Fibroblast of peridontal ligament (primary cell): Measurements from ENCODE around the gene GNG7.
"Not testable (repeated sequence)": the region's sequence is repeated elsewhere in the genome, so short reads cannot be mapped to it uniquely, and the experiment has no call there.

Experiments used
- DNase-seq: peaks from one replicate; pipeline ENCODE4 v3.0.0-alpha.2; 2010; ENCODE audit errors: extremely low read depth

Gene GNG7

GRCh38 chr19:2675892-2676291, 26.6 kb downstream of the GNG7 start:
- DNase-seq, result no peak

DNA sequence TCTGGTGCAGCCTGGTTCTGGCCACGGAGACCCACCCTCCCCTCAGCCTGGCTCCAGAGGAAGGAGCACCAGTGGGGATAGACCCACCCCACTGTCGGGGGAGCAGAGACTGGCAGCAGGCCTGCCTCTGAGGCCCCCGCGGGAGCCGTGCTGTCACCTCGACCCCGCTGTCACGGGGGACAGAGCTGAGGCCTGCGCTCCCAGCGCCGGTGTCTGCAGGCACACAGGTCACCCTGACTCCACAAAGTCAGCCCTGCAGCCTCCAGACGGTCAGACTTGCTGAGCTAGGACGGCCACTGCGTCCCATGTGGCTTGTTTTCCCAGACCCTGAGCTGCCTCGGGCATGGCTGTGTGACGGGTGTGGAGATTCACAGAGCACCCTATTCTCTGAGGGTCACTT, 32.3 kb downstream of the GNG7 start:
- no peak for DNase-seq

- DNase-seq, result no peak
These were observed 34.2 kb downstream of the GNG7 start for GRCh38 chr19:2668175-2668763.

- not testable (repeated sequence) for DNase-seq
These were observed 35.1 kb downstream of the GNG7 start for GRCh38 chr19:2667349-2667748.

GRCh38 chr19:2666344-2666994, 36.0 kb downstream of the GNG7 start:
- DNase-seq, result no peak

DNA sequence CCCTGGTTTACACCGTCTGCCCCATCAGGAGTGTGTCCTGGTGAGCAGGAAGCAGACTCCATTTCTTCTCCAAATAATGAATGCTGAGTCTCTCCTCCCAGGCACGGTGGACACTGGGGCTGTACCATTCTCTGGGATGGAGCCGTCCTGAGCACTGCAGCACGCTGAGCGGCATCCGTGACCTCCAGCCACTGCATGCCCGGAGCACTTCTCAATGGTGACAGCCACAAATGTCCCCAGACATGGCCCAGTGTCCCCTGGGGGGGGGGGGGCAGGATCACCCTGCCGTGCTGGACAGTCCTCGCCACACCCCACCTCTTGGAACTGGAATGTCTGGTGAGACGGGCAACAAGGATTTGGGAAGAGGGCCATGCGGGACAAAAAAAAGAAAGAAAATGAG, 37.4 kb downstream of the GNG7 start:
- DNase-seq, result no peak

GRCh38 chr19:2663920-2664571, 38.4 kb downstream of the GNG7 start:
- DNase-seq, result no peak

- DNase-seq, result no peak
These were observed 40.9 kb downstream of the GNG7 start for GRCh38 chr19:2661615-2662014.

- no peak for DNase-seq
These were observed 42.5 kb downstream of the GNG7 start for GRCh38 chr19:2659856-2660432.

DNA sequence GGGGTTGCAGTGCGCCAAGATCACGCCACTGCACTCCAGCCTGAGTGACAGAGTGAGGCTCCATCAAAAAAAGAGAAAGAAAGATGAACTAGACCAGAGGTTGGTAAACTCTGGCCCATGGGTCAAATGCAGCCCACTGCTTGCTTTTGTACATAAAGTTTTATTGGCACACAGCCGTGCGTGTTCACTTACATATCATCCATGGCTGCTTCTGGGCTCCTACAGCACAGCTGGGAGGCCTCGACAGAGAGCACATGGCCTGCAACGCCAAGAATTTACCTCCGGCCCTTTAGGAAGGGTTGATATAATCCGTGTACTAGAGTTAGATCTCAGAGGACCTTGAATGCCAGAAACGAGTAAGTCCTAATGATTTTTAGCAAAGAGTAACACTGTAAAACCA, 46.0 kb downstream of the GNG7 start:
- no peak for DNase-seq

DNA sequence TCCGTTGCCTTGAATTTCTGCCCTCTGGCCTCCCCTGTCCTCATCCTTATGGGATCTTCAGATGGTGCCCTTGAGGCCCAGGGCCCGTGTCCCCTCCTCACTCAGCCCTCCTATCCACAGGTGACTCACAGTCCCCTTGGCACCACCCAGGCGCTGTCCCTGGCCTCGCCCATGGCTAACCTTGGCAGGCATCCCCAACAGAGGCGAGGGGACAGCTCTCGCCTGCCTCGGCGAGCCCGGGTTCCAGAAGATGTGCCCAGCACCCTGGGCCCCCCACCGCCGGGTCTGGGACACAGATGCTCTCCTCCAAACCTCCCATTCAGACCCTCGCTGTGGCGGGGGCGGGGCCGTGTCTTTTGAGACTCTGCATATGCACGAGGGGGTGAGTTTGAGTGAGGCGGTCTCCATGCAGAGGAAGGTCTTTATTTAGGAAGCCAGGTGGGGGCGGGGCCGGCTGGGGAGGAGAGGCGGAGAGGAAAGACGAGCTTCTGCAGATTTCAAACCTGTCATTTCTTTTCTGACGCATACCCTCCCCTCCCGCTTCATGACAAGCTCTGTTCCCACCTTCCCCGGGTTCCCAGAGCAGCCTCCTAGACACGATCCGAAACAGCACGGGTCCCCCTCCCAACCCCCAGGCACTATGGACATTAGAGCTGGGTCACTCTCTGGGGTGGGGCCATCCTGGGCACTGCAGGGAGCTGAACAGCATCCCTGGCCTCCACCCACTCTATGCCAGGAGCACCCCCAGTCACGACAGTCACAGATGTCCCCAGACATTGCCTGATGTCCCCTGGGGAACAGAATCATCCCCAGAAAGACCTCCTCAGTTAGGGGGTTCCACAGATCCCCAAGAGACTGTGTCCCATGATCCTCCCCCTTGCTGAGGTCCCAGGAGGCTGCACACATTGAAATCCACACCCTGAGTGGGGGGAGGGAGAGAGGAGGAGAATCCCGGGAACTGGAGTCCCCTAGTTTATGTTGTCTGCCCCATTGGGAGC, 48.5 kb downstream of the GNG7 start:
- DNase-seq, result no peak

- no peak for DNase-seq
These were observed 49.3 kb downstream of the GNG7 start for GRCh38 chr19:2653218-2653617.

GRCh38 chr19:2652504-2653099, 49.9 kb downstream of the GNG7 start:
- no peak for DNase-seq

GRCh38 chr19:2651002-2651733, 51.3 kb downstream of the GNG7 start:
- DNase-seq, result not testable (repeated sequence)

DNA sequence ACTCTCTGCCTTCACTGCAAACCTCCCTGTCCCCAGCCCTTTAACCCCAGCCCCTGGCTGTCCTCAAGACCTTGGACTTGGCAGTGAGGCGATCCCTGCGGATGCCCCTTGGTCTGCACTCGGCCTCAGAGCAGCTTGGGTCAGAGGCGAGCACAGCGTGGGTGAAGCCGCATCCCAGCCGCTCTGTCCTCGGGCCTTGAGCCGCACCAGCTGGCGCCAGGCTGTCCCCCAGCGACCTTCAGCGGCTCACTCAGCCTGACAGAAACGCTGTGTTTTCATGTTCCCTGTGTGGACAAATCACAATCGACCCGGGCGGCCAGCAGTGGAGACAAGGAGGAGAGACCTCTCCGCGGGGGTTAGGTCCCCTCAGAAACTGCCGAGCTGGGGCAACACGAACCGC, 52.0 kb downstream of the GNG7 start:
- no peak for DNase-seq

GRCh38 chr19:2648528-2648937, 54.0 kb downstream of the GNG7 start:
- peak; percentile 77 for DNase-seq

DNA sequence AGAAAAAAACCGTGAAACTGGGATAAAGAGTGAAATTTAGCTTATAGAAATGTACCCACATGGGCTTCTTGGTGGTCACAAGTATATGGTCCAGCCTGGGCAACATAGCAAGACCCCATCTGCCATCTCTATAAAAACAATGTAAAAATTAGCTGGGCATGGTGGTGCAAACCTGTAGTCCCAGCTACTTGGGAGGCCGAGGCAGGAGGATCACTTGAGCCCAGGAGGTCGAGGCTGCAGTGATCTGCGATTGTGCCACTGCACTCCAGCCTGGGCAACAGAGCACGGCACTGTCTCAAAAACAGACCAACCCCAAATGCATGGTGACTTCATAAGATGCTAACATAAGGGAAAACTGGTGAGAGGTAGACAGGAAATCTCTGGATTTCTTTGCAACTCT, 54.4 kb downstream of the GNG7 start:
- DNase-seq, result no peak

DNA sequence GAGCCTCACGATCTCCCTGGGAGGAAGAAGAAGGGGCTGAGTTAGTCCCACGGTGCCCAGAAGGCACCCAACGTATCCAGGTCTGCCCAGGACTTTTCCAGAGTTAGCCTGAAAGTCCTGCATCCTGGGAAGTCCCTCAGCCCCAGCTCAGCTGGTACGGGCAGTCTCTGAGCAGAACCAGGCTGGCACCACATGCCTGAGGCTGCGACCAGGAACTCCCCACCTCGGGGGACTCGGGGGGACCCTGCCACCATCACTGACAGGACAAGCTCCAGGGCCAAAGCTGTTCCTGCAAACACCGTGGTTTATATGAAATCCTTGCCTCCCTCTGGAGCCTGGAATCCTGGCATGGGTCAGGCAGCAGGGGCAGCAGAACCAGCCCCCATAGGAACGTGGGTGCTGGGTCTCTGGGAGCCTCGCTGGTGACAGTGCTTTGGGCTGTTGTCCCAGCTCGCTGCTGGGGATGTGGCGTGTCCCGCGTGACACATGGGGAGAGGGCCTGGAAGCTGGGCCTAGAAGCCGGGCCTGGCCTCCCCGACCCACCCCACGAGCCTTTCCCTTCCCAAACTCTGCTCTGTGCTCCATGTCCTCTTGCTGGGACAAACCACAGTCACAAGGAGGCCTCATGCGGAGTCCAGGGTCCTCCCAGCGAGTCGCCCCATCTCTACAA, 55.5 kb downstream of the GNG7 start:
- DNase-seq, result no peak

DNA sequence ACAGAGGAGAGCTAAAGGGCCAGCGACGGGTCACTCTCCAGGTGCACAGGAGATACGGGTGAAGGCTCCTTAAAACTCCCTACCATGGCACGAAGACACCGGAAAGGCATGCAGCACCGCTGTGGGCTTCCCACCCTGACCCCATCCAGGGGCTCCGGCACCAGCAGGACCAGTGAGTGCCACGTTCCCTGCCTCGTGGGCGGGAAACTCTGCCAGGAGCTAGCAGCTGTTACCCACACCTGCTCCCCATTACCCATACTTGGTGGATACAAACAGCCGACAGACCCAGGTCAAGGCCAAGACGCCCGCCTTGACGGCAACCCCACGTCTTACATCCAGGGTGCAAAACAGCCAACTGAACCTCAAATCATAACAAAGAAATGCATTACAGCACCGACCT, 56.7 kb downstream of the GNG7 start:
- DNase-seq, result no peak

DNA sequence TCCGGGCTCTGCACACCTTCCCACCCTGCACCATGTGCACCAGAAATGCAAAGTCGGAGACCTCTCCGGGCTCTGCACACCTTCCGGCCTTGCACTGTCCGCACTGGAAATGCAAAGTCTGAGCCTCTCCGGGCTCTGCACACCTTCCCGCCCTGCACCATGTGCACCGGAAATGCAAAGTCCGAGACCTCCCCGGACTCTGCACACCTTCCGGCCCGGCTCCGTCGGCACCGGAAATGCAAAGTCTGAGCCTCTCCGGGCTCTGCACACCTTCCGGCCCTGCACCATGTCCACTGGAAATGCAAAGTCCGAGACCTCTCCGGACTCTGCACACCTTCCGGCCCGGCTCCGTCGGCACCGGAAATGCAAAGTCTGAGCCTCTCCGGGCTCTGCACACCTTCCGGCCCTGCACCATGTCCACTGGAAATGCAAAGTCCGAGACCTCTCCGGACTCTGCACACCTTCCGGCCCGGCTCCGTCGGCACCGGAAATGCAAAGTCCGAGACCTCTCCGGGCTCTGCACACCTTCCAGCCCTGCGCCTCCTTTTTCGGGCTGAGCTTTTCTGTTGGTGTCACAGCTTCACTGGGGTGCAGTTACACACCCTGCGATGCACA, 59.3 kb downstream of the GNG7 start:
- DNase-seq, result not testable (repeated sequence)
